Measurements from ENCODE around the gene PAM.

PAM gene

GRCh38 chr5:102927007-102927406 is 171.9 kb downstream of the PAM start:
- DNase-seq (ENCODE audit: extremely low read depth in 1 of 2, low read depth in 1 of 2), result no peak

GRCh38 chr5:102930244-102930643 is 175.1 kb downstream of the PAM start:
- DNase-seq (ENCODE audit: extremely low read depth in 1 of 2, low read depth in 1 of 2), result no peak

GRCh38 chr5:102931085-102931725 is 176.1 kb downstream of the PAM start:
- DNase-seq (ENCODE audit: extremely low read depth in 1 of 2, low read depth in 1 of 2), result no peak

GRCh38 chr5:102932781-102933180 is 177.7 kb downstream of the PAM start:
- DNase-seq (ENCODE audit: extremely low read depth in 1 of 2, low read depth in 1 of 2), result no peak

GRCh38 chr5:102933316-102933715 is 178.2 kb downstream of the PAM start:
- DNase-seq (ENCODE audit: extremely low read depth in 1 of 2, low read depth in 1 of 2), result no peak

- no peak for DNase-seq (ENCODE audit: extremely low read depth in 1 of 2, low read depth in 1 of 2)
These were observed 178.8 kb downstream of the PAM start for GRCh38 chr5:102933721-102934459.

- DNase-seq (ENCODE audit: extremely low read depth in 1 of 2, low read depth in 1 of 2), result no peak
These were observed 182.8 kb downstream of the PAM start for GRCh38 chr5:102937894-102938293.

GRCh38 chr5:102941111-102941510 is 186.0 kb downstream of the PAM start:
- DNase-seq (ENCODE audit: extremely low read depth in 1 of 2, low read depth in 1 of 2), result no peak

GRCh38 chr5:102946414-102946813 is 191.3 kb downstream of the PAM start:
- DNase-seq (ENCODE audit: extremely low read depth in 1 of 2, low read depth in 1 of 2), result no peak

- no peak for DNase-seq (ENCODE audit: extremely low read depth in 1 of 2, low read depth in 1 of 2)
These were observed 191.9 kb downstream of the PAM start for GRCh38 chr5:102946971-102947370.

- DNase-seq (ENCODE audit: extremely low read depth in 1 of 2, low read depth in 1 of 2), result no peak
These were observed 200.4 kb downstream of the PAM start for GRCh38 chr5:102955488-102955887.

- DNase-seq (ENCODE audit: extremely low read depth in 1 of 2, low read depth in 1 of 2), result no peak
These were observed 201.5 kb downstream of the PAM start for GRCh38 chr5:102956599-102956998.

- DNase-seq (ENCODE audit: extremely low read depth in 1 of 2, low read depth in 1 of 2), result no peak
These were observed 202.0 kb downstream of the PAM start for GRCh38 chr5:102957141-102957540.

- DNase-seq (ENCODE audit: extremely low read depth in 1 of 2, low read depth in 1 of 2), result no peak
These were observed 203.4 kb downstream of the PAM start for GRCh38 chr5:102958481-102959011.

- no peak for DNase-seq (ENCODE audit: extremely low read depth in 1 of 2, low read depth in 1 of 2)
These were observed 203.9 kb downstream of the PAM start for GRCh38 chr5:102959055-102959454.

- DNase-seq (ENCODE audit: extremely low read depth in 1 of 2, low read depth in 1 of 2), result no peak
These were observed 206.6 kb downstream of the PAM start for GRCh38 chr5:102961671-102962070.

- DNase-seq (ENCODE audit: extremely low read depth in 1 of 2, low read depth in 1 of 2), result no peak
These were observed 210.5 kb downstream of the PAM start for GRCh38 chr5:102965653-102966052.

GRCh38 chr5:102969641-102970040 is 214.5 kb downstream of the PAM start:
- DNase-seq (ENCODE audit: extremely low read depth in 1 of 2, low read depth in 1 of 2), result no peak

- DNase-seq (ENCODE audit: extremely low read depth in 1 of 2, low read depth in 1 of 2), result no peak
These were observed 216.7 kb downstream of the PAM start for GRCh38 chr5:102971676-102972293.

GRCh38 chr5:102974177-102974576 is 219.1 kb downstream of the PAM start:
- no peak for DNase-seq (ENCODE audit: extremely low read depth in 1 of 2, low read depth in 1 of 2)

- no peak for DNase-seq (ENCODE audit: extremely low read depth in 1 of 2, low read depth in 1 of 2)
These were observed 219.9 kb downstream of the PAM start for GRCh38 chr5:102975045-102975444.

Measured in stimulated activated CD8-positive, alpha-beta memory T cell treated with anti-CD3 and anti-CD28 coated beads, Interleukin-7, amount 100 ng/mL, for 48 hours (primary cell).